ENCODE data around the gene BCCIP. TPM values are rescaled to one million over a fixed set of nuclear protein-coding genes. Genes with fewer than 3 reads are reported as not detected.
A peak's percentile ranks its signal among the peaks of the same experiment; 100 is the strongest.

BCCIP gene
- polyA plus RNA-seq (ENCODE audit: insufficient read length): 54.3 TPM

GRCh38 chr10:125822878-125823662 is at the start of gene BCCIP, which contains the start of gene UROS:
TSS of gene BCCIP (plus strand) at chr10:125823546. CDS start at chr10:125823558, 12 bp downstream.
TSS of gene UROS (minus strand) at chr10:125823258. CDS start at chr10:125816499, 6,759 bp downstream.
- peak; percentile 91 for DNase-seq

DNA sequence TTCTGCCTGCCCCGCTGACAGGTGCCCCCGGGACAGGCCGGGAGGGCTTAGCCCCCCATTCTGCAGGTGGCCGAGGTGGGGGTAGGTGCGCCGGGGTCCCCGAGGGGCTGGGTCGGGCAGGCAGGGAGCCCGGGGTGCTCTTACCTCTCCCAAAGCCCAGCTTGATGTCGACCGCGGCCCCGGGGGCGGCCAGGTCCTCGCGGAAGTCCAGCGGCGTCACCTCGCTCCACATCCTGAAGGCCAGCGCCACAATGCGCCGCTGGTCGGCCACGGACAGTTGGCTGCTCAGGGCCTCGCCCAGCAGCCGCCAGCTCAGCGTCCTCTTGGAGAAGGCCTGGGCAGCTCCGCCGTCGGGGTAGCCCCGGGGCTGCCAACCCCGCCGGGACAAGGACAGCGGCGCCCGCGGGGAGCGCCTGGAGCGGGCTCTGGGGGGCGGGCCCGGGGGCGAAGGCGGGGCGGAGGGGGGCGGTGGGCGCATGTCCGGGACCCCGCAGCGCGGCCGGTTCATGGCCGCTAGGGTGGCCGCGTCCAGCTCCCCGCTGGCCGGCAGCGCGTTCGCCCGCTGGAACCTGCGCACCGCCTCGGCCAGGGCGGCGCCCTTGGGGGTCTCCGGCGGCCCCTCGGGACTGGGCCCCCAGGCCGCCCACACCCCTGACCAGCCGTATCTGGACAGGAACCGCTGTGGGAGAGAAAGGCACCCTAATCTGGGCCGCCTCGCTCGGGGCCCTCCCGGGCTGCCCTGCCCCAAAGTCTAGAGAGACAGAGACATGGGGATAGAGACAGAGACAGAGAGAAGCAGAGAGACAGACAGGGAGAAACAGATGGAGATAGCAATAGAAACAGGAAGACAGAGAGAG is 49.4 kb upstream of the BCCIP start:
- no peak for DNase-seq

GRCh38 chr10:125774581-125775191 is 48.7 kb upstream of the BCCIP start:
- DNase-seq: no peak

- DNase-seq: no peak
Measured at GRCh38 chr10:125775491-125776106, 47.7 kb upstream of the BCCIP start, which contains the start of gene MMP21. TSS of gene MMP21 (minus strand) at chr10:125775821. CDS start at chr10:125775821, 0 bp downstream.

GRCh38 chr10:125777806-125778205 is 45.5 kb upstream of the BCCIP start:
- DNase-seq: no peak

- DNase-seq: no peak
Measured at GRCh38 chr10:125778556-125778955, 44.8 kb upstream of the BCCIP start.

DNA sequence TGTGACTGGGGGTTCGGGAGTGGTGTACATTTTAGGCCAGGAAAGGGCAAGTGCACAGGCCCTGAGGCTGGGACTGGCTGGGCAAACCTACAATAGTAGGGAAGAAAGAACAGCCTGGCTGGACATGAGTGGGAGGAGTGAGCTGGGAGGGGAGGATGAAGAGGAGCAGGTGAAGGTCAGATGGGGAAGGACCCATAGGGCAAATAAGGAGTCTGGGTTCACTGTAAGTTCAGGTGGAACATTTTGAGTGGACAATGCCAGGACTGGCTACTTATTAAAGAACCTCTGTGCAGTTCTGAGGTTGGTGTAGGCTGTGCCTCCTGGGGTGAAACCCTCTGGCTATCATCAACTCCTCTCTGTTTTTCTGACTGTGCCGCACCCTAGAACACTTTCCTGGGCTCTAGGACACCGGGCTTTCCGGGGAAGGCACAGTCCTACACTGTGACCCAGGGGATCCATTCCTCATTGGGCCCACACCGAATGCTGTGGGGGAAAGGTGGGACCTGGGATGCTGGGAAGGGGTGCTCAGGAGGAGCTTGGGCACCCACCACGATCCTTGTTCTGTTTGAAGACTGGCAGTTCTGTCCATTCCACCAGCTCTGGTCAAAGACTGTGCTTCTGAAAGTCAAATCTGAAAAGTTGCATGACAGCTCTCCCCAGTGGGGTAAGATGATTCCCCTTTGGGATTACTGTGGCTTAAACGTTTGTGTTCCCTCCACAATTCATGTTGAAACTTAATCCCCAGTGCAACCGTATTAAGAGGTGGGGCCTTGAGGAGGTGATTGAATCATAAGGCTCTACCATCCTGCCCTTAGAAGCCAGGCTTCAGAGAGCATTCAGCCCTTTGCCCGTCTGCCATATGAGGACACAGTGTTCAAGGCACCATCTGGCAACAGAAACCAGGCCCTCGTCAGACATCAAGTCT is 43.7 kb upstream of the BCCIP start:
- DNase-seq: no peak

DNA sequence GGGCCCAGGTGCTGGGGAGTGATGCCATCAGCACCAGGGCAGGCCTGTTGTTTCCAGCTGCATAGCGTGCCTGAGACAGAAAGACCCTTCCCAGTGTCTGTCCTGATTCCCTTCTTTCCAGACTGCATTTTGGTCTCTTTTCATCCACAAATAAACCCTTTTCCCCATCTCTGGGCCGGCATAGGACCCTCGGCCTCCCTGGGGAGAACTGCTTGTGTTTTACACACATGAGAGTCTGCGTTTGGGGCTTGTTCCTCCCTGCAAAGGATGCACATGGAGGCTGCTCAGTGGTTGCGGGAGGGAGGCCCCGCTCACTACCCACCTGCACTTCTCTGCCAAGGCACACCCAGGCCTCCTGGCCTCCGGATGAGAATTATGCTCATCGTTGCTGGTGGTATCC is 42.0 kb upstream of the BCCIP start:
- DNase-seq: no peak

DNA sequence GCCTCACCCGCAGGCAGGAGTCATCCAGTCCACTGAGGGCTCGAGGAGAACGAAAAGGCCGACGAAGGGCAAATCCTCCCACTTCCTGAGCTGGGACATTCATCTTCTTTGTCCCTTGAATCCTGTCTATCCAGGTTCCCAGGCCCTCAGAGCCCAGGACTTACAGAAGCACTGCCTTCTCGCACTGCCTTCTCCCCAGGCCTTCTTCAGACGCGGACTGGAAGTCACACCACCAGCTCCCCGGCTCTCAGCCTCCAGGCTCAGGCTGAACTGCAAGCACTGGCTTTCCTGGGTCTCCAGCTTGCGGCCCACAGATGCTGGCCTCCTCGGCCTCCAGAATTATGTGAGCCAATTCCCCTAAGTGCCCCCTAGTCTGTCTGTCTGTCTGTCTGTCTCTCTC is 41.3 kb upstream of the BCCIP start:
- DNase-seq: no peak

- peak; percentile 14 for DNase-seq
Measured at GRCh38 chr10:125782616-125783015, 40.7 kb upstream of the BCCIP start.

DNA sequence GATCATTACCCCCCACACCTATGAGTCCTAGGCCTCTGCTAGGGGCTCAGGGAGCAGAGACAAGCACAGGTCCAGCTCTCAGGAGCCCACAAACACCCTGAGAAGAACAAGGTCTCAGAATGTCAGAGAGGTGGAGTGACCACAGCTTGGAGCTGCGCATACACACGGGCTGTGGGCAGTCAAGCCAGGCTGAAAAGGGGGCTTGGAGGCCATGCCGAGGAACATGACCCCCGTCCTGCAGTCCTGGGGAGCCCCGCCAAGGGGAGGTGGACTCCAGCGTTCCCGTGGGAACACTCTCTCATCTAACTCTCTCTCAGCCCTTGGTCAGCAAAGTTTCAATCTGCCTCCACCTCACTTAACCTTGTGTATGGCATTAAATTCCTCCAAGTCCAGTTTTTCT is 39.9 kb upstream of the BCCIP start:
- DNase-seq: no peak

GRCh38 chr10:125783957-125784356 is 39.4 kb upstream of the BCCIP start:
- no peak for DNase-seq

GRCh38 chr10:125785791-125786190 is 37.6 kb upstream of the BCCIP start:
- no peak for DNase-seq

DNA sequence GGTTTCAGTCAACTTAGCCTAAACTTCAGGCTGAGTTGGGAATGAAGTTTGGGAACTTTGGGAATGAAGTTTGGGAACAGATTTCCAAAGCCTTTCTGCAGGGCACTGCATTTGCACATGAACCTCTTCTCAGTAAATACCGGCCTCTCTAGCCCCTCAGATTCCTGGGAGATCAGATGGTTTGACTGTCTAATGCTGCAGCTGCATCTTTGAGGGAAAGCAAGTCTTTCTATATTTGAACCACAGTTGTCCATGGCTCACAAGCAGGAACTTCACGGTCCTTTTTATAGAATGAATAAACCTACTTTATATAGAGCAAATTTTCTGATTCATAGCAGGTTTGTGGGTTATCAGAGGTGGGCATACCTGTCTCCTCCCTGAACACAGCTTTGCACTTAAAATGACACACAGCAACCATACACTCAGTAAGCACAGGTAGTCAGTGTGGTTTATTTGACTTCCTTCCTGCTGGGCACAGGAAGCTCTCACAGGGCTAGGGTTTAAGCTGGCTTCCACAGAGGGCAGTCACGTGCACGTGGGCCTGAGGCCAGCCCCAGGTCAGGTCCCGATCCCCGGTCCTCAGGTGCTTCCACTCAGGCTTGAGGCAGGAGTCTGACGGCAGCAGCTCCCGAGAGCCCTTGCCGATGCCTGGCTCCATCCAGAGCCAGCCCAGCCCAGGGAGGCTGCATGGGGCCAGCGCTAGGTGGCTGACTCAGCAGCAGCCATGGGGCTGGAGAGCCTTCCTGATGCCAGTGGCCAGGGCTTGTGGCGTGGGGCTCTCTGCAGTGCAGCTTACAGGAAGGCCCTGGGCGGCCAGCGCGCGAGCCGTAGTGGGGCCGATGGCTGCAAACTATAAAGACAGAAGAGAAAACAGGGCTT is 35.0 kb upstream of the BCCIP start:
- no peak for DNase-seq

DNA sequence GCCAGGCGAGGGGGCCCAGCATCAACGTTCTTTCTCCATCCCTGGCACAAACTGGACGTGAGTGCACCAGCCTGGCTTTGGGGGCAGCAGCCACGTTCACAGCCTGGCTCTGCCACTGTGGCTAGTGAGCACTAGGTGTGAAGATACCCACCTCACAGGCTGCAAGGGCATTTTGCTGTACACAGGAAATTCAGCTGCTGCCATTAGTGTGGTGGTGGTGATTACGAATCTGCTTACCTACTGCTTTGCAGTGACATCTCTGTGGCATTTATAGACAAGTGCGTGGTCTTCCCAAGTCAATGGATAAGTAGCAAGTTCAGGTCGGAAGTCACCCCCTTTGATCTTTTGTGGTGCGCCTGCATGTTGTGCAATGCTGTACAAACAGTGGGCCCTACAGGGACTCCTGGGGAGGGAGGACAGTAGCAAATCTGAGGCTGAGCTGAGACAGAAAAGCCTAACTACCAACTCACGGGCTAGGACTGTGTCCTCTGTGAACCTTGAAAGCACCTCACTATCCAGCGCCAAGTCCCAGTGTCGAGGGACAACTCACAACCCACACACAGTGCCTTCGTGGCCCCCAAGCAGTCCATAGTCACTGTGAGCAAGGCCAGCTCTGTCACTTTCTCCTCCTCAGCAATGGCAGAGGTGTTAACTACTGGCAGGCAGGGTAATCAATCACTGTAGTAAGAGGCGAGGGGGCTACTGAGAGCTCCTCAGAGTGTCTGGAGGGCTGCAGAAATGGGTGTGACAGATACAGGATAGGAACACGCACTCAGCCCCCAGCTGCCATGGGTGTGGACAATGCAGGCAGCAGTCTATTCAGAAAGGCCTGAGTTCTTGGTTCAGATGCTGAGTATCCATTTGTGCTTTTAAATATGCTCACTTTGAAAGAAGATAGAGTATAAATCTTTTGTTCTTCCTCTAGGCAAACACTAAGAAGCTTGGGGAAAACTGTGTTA is 30.7 kb upstream of the BCCIP start:
- DNase-seq: no peak

DNA sequence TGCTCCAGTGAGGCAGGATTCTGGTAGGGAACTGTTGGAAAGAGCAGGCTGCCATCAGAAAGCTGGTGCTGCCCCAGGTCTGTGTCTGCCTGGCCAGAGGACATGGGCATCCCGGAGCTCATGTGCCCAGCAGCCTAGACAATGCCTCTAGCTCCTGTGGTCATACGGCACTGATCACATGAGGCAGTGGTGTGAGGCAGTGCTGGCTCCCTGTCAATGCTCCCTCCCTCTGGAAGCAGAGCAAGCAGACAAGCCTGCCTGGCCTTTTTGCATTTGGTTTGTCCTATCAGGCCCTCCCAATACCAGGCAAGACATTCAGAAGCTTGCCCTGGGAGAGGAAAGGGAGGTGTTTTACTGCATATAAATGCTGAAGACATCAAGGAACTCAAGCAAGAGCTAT is 28.2 kb upstream of the BCCIP start:
- DNase-seq: no peak

DNA sequence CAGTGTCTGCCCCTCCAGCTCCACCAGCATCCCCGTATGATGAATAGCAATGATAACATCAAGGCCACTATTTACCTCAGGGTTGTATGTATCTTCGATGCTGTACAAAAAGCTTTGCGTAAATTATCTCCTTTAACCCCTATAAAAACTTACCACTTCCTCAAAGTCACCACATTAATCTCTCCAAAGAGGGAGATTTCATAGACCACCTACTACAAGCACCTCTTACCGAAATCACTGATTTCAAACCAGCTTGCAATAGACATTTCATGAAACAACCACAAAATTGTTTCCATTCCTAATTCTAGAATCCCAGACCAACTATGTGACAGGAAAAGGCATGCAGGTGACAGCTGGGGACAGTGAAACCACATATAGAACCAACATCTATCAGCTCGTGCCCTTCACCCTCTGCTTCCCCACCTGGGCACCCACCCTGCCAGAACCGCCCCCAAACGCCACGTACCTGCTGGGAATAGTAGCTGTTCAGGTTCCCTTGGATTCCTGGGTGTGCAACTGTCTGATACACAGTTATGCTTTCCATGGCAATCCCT is 27.6 kb upstream of the BCCIP start:
- DNase-seq: no peak

DNA sequence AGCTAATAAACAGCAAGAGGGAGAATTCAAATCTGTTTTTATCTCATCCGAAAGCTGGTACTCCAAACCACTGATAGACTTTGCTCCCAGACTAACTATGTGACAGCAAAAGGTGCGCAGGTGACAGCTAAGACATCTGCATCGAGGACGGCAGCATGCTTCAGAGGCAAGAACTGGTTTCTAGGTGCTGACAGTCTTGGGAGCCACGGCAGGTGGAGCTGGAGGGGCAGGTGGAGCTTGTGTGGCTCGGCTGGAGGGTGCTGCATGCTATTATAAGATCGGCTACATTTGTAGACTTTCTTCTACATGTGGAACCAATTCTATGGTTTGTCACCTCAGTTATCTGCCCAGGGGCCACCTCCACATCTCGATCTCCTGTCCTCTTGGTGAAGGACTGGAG is 25.9 kb upstream of the BCCIP start:
- DNase-seq: no peak

Data from hindlimb muscle (tissue), 1 donor.